Activated effector memory CD4-positive, alpha-beta T cell treated with Interleukin-2 at 50 U/mL for 16 hours (primary cell): Measurements from ENCODE around the gene TMEM107.

Experiments
- DNase-seq: peaks from one replicate; pipeline ENCODE4 v3.0.0-alpha.2; 2020

The TMEM107 gene

DNA sequence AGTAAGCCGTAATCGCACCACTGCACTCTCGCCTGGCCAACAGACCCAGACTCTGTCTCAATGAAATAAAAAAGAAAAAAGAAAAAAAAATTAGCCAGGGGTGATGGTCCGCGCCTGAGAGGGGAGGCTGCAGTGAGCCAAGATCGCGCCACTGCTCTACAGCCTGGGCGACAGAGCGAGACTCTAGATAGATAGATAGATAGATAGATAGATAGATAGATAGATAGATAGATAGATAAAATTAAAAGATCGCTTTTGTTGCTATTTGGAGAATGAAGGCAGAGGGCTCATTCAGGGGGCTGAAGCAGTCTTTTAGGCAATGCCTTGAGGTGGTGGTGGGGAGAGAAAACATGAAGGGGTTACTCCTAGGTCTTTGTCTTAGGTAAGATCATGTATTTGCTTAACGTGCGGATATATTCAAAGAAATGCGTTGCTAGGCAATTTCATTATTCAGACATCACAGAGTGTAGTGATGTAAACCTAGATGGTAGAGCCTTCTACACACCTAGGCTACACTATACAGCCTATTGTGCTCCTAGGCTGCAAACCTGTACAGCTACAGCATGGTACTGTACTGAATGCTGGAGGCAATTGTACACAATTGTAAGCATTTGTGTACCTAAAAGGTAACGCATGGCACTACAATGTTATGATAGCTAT, 47.9 kb downstream of the TMEM107 start:
- no peak for DNase-seq

DNA sequence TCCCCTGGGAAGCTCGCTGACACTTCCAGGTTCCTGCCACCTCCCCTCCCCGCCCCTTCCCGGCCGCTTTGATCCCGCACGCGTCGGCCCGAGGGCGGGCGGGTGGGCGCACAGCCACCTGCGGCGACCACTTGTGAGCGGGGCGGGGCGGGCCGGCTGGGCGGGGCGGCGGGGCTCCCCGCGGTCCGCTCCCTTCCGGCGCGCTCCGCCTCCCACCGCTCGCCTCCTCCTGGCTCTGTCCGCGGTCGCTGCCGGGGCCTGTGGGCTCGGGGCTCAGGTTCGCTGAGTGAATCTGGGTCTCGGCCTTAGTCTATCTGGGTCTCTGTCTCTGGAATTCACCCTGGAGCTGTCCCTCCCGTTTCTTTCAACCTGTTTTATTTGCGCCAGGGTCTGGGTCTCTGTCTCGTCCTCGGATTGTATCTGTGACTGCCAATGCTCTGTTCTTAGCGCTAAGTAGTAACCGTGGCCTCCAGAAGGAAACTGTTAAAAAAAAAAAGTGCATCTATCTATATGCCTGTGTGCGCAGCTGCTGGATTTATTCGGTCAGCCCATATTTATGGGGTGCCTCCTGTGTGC, 49.6 kb downstream of the TMEM107 start:
- peak; percentile 24 for DNase-seq

DNA sequence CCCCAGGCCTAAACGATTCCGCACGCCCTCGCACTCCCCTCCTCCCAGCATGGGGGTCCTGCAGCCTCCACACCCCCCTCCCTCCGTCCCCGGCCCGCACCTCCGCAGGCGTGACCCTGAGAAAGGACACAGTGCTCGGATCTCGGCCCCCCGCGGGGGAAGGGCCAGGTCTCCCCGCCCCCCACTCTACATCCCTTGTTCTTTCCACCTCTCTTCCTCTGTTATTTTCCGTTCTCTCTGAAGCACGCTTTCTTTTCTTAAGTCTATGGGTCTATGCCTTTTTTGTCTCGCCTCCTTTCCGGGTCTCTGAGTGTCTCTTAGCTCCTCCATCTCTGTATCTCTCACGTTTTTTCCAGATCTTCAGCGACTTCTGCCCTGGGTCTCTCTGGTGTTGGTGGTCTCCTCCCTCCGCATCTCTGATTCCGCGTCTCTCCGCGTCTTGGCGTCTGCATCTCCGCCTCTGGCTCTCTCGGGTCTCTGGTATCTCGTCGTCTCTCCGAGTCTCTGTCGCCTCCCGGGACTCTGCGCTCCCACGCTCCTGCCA, 50.2 kb downstream of the TMEM107 start:
- DNase-seq, result no peak

DNA sequence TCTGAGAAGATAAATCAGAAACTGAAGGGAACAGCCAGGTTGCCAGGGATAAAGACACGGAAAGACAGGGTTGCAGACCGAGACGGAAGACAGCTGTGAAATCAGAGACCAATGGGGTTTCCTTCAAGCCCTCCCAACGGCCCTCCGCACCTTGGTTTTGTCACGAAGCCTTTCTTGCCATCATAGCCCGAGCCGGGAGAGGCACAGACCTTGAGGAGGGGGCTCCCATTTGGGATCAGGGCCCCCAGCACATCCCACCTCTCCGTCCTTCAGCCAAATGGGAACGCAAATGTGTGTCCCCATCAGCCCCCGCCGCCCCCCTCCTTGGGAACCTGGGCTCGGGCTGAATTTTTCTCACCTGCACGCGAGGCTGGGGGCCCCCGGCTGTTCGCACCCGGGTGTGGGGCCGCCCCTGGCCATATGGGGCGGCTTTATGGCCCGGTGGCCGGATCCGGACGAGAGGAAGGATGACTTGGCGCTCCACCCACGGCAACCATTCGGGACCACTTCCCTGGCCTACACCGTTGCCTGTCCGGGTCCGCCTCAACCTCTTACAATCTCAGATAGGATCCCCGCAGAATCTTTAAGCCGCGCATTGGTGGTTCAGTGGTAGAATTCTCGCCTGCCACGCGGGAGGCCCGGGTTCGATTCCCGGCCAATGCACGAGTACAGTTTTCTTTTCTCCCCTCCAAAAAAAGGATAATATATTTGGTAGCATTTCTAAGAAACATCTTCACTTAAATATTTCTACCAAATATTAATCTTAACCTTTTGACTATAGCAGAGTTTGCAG, 50.8 kb downstream of the TMEM107 start:
- DNase-seq, result peak; percentile 73

DNA sequence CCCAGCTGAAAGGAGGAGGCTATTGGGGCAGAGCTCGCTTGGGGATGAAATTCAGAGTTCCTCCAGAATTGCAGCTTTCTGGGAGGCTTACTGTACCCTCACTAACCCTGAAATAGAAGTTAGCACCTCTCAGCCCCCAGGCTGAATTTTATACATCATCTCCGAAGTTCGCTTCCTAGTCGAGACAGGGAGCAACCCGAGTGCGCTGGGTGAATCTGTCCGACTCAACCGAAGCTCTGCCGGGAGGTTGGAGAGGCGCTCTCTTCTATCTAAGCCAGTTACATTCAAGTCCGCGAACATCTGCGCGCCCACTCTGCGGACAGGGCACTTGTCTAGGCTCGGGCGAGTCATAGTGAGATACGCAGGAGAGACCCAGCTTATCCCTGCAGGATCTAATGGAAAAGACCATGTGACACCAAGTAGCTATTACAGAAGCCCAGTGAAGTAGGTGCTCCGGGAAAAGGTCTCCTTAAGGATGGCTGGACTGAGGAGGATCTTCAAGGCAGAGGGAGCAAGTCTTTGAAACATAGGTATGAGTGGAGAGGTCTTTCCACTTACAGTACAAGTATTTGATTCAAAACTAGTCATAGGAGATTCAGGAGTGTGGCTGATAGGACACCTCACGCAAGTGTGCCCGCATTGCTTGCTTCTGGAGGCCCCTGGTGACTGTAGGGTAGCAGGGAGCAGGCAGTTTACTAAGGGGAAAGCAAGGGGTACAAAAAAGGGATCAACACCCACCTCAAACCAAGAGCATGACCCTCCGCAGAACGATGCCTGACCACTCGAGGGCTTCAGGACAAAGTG, 51.6 kb downstream of the TMEM107 start:
- no peak for DNase-seq

DNA sequence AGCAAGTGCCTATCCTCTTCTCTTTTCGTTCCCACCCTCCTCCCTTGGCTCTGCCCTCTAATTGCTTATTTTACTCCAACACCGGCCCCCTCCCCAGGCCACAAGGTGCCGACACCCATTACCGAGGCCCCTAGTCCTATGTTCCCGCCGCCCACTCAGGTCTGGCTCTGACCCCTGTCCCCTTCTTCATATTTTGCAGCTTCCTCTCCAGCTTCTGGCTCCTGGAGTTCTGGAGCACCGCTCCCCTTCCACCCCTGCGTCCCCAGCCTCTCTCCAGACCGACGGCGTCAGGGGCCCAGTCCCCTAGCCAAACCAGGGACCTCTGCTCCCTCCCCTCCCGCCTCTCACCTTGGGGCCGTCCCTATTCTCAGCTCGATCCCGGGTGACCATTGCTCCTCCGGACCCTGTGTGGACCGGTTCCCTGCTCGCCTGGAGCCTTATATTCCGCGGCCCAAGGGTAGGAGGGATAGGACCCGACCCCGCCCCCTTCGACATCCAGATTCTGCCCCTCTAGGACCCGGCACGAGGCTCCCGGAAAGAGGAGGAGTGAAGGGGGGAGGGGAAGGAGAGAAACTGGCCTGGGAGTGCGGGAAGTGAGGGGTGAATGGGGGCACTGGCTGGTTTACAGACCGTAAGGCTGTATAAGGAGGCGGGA, 52.4 kb downstream of the TMEM107 start, which contains the start of gene HES7:
TSS of gene HES7 (minus strand) at position 412 of the 655 bp plus-strand sequence. CDS start at position 390, 22 bp downstream.
- no peak for DNase-seq

DNA sequence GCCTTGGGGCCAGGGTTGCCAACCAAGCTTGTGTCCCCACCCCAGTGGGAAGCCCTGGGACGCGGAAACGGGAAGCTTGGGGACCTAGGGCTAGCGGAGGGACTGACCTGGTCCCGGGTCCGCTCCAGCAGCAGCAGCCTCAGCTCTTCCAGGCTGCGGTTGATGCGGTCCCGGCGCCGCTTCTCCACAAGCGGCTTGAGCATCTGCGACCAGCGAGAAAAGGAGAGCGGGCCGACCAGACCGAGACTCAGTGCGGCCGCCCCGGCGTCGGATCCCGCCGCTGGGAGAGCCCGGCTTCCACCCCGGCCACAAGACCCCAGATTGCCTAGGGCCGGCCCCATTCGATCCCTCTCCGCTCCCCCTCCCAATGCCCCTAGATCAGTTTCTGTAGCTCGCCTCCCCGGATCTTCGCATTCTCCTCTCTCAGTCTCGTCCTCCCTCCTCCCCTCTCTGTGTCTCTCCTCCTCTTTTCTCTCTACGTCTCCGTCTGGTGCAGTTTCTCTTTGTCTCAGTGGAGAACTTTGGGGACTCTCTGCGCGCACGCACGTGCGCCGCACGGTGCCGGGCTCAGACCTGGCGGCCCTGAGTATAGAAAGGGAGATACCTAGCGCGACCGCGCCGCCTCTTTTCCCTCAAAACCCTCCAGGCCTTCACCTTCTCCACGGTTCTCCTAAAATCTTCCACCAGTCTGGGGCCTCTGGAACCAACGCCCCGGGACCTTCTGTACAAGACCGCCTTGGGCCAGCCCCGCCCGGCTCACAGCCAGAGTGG, 53.1 kb downstream of the TMEM107 start:
- no peak for DNase-seq
